ENCODE data around the gene CLDN6. TPM values are rescaled to one million over a fixed set of nuclear protein-coding genes. Genes with fewer than 3 reads are reported as not detected.

Gene CLDN6
- total and polyA plus RNA-seq, 9 of the 15 experiments (the other 6 are each of a cell fraction or from before 2014, with no cell fraction given) = 0.22 to 0.75 (median 0.38) TPM; not detected in 3

GRCh38 chr16:2999929-3000328, 18.1 kb downstream of the CLDN6 start (continued):
- TF ChIP-seq EZH2 (IDR thresholded peaks at IDR 0.05; ENCODE audit: borderline replicate concordance, low read depth, low read length) = no peak
- no peak for TF ChIP-seq HNRNPLL (IDR thresholded peaks at IDR 0.05; ENCODE audit: low read depth, low read length, poor library complexity, severe bottlenecking)
- no peak for TF ChIP-seq MCM5 (IDR thresholded peaks at IDR 0.05; ENCODE audit: low read depth)
- TF ChIP-seq ZNF507 (tag; conservative IDR thresholded peaks at IDR 0.05) = no peak

DNA sequence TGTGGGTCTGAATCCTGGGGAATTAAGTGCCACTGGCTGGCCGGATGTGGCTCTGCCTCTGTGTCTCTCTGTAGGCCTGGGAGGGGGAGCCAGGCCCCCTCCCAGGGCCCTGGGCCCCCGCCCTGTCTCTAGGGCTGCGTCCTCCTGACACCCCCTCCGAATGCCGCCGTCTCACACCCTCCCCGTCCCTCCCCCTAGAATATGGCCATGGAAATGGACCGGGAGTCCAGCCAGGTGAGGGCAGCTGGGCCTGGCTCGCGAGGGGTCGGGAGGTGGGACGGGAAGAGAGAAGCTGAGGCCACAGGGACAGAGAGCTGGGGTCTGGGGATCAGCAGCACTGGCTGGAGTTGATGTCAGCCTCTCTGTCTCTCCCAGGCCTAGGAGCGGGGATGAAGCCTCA, 21.7 kb downstream of the CLDN6 start:
- DNase-seq (ENCODE audit: extremely low read depth in 1 of 4, low spot score in 3 of 4) (no peak), FAIRE-seq (no peak), ATAC-seq (no peak)
- H3K4me1 ChIP-seq (replicated peaks in 1 of 2; ENCODE audit: control insufficient read depth in 2 of 2, insufficient read depth in 2 of 2, low read length in 2 of 2) = peaks cover 0 to 27% of the 10 kb centered on the region in 2 experiments; a peak in 2 of 5 replicates
- H2AFZ ChIP-seq (ENCODE audit: low read depth, low read length) = no peak overlapping the region
- no peak overlapping the region for H3K4me3 ChIP-seq
- no peaks in the 10 kb centered on the region for H3K27me3 ChIP-seq (ENCODE audit: control insufficient read depth in 2 of 2, insufficient read depth in 2 of 2, low read length in 2 of 2)
- no peaks in the 10 kb centered on the region for H3K9me1 ChIP-seq (ENCODE audit: control insufficient read depth, insufficient read depth, low read length)
- no TSS peak for BruUV-seq (replicated peaks)
- H3K9me3 ChIP-seq (replicated peaks; ENCODE audit: control insufficient read depth, insufficient read depth, low read depth, low read length) = no peaks in the 10 kb centered on the region
- CTCF ChIA-PET (ENCODE audit: low intra/inter-chr PET ratio) = no interaction called here
- in situ Hi-C loops (cut with MboI) (no loop called here), intact Hi-C loops (cut with micrococcal nuclease) (no loop called here)
- no peaks in the 10 kb centered on the region for H3K79me2 ChIP-seq (ENCODE audit: control insufficient read depth, insufficient read depth, low read length)
- no peaks in the 10 kb centered on the region for H4K20me1 ChIP-seq (replicated peaks; ENCODE audit: control insufficient read depth, insufficient read depth, low read length)
- no peak overlapping the region for H3K4me2 ChIP-seq (ENCODE audit: insufficient read depth, low read length)
- H3K27ac ChIP-seq (ENCODE audit: extremely low read depth, low read depth, low read length) = no peak overlapping the region
- POLR2A ChIA-PET = interaction anchor here (1.0 kb wide), 2 partner anchors 13 to 28 kb away, joined by 3 to 5 read pairs; no protein-coding TSS in a partner anchor
- H3K9ac ChIP-seq (ENCODE audit: insufficient read depth in 1 of 2, low read depth in 2 of 2, low read length in 2 of 2) = peak overlapping the region in 1 of 2 experiments; percentile 75; a peak in 2 of 4 replicates
- H3K36me3 ChIP-seq (ENCODE audit: control insufficient read depth, insufficient read depth, low read length) = no peaks in the 10 kb centered on the region
- 67% methylated on average over 13 of the region's 13 CpGs for whole genome bisulfite sequencing (ENCODE audit: insufficient coverage, low coverage, missing lambda C conversion rate)
- TF ChIP-seq NR2C2 (CRISPR knock-in tag; IDR thresholded peaks at IDR 0.05) (no peak), NR2C2 (tag; IDR thresholded peaks at IDR 0.05) (no peak), ARID3B (CRISPR knock-in tag; IDR thresholded peaks at IDR 0.05; ENCODE audit: borderline replicate concordance) (no peak), FOXM1 (IDR thresholded peaks at IDR 0.05; ENCODE audit: low read depth) (no peak), FOXM1 (CRISPR knock-in tag; IDR thresholded peaks at IDR 0.05; ENCODE audit: low read depth) (no peak), SAFB2 (IDR thresholded peaks at IDR 0.05; ENCODE audit: borderline replicate concordance, low read depth, low read length, severe bottlenecking) (no peak), RFX1 (IDR thresholded peaks at IDR 0.05) (no peak), BRF1 (IDR thresholded peaks at IDR 0.05; ENCODE audit: borderline replicate concordance, extremely low read depth, insufficient read length) (no peak), SNIP1 (IDR thresholded peaks at IDR 0.05; ENCODE audit: low read depth) (no peak), CXXC5 (CRISPR knock-in tag; IDR thresholded peaks at IDR 0.05) (no peak), ZNF23 (CRISPR knock-in tag; IDR thresholded peaks at IDR 0.05) (no peak), U2AF1 (optimal IDR thresholded peaks at IDR 0.05; ENCODE audit: low read depth, low read length) (no peak), TAL1 (IDR thresholded peaks at IDR 0.05) (no peak)
- TF ChIP-seq, protein P1, sequence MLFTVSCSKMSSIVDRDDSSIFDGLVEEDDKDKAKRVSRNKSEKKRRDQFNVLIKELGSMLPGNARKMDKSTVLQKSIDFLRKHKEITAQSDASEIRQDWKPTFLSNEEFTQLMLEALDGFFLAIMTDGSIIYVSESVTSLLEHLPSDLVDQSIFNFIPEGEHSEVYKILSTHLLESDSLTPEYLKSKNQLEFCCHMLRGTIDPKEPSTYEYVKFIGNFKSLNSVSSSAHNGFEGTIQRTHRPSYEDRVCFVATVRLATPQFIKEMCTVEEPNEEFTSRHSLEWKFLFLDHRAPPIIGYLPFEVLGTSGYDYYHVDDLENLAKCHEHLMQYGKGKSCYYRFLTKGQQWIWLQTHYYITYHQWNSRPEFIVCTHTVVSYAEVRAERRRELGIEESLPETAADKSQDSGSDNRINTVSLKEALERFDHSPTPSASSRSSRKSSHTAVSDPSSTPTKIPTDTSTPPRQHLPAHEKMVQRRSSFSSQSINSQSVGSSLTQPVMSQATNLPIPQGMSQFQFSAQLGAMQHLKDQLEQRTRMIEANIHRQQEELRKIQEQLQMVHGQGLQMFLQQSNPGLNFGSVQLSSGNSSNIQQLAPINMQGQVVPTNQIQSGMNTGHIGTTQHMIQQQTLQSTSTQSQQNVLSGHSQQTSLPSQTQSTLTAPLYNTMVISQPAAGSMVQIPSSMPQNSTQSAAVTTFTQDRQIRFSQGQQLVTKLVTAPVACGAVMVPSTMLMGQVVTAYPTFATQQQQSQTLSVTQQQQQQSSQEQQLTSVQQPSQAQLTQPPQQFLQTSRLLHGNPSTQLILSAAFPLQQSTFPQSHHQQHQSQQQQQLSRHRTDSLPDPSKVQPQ (CRISPR knock-in tag; IDR thresholded peaks at IDR 0.05; ENCODE audit: borderline replicate concordance) = no peak
- TF ChIP-seq, protein P2, sequence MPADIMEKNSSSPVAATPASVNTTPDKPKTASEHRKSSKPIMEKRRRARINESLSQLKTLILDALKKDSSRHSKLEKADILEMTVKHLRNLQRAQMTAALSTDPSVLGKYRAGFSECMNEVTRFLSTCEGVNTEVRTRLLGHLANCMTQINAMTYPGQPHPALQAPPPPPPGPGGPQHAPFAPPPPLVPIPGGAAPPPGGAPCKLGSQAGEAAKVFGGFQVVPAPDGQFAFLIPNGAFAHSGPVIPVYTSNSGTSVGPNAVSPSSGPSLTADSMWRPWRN (IDR thresholded peaks at IDR 0.05; ENCODE audit: low read depth) = no peak

Data from K562 (cell line).